GM21529 (cell line): ENCODE measurements around the gene WWOX.

Source experiments
- ATAC-seq: cut with Tn5 transposase; IDR thresholded peaks from one replicate; pipeline ENCODE4 v1.9.1; 2021; ENCODE audit not compliant: unreplicated experiment

WWOX gene

DNA sequence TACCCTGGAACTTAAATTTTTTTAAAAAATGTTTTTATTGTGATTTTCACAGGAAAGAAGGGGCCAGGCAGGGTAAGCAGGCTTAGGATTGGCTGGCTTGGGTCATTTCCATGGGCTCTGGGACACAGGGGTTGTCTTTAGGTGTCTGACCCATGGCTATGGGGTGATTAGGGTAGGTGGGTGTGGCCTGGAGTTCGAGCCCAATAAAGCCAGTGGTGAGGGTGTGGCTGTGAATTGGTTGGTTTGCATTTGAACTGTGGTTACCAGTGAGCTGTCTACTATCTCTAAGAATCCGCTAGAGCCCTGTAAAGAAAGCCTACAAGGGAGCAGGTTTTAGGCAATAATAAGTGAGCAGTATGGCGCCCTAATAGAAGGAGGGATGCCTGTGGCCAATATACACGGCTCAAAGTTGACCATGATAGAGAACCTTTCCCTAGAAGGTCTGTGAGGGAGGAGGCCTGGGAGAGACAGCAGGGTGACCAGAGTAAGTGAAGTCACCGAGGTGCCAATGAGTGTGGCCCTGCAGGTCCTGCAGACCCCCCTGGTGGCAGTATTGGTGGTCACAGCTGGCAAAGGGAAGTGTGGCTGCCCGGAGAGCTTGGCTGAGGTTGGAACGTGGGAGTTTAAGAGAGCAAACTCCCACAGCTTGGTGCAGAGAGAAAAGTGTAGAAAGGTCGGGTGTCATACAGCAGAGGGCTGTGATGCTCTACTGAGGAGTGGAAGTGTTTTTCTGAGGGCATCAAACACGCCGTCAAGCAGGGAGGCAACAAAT is 454.0 kb downstream of the WWOX start:
- ATAC-seq: no peak

DNA sequence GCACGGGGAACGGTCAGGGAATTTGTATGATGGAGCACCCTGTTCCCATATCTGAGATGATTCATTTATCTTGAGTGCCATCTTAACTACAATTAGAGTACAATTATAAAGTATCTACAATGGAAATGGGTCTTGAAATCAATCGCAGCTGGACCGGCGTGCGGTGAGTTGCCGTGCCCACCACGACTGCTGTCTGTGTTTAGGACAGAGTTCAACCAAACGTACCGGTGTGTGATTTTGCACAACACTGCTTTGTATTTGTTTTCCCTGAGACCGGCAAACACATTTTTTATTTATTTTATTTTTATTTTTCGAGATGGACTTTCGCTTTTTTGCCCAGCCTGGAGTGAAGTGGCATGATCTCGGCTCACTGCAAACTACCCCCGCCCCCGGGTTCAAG is 457.0 kb downstream of the WWOX start:
- no peak for ATAC-seq

DNA sequence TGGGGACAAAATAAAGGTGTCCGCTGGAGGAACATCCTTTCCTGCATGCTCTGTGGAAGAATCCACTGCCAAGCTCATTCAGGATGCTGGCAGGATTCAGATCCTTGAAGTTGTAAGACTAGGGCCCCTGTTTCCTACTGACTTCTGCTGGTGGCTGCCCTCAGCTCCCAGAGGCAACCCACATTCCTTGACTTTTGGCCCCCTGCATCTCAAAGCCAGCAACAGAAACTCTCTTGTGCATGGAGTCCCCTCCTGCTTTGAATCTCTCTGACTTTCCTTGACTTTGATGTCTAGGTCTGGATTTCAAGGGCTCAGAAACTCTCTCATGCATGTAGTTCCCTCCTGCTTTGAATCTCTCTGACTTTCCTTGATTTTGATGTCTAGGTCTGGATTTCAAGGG is 461.5 kb downstream of the WWOX start:
- ATAC-seq: no peak

DNA sequence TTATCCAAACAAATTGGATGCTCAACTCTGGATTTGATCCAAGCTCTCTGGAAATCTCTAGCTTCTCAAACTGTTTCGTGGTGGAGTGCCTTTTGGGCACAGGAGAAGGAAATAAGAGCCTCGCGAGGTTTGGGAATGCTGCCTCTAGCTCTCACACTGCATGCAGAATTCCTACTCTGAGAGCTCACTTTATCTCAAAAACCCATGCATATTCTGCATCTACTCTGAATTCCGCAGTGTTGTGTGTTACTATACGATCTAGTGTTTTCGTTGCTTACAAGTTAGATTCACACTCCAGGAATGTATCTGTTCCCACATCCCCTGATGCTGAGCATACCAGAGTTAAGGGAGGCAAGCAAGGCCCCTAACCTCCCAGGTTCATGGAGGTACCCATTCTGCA is 462.7 kb downstream of the WWOX start:
- ATAC-seq: no peak

DNA sequence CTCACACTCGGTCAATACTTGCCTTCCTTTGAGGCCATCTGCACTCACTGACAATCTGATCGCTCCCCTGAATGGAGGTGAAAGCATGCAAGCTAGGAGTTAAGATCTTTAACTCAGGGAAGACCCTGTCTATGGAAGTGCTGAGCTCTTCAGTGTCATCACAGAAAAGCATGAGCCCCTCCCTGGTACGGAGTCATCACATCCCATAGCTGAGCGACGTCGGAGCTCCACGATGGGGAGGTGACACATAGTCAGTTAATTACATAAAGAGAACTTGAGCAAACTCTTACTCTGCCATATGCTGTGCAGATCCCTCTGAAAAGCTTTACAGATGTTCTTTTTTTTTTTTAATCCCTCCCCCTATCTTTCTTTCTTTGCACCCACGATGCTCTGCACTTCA is 463.2 kb downstream of the WWOX start:
- no peak for ATAC-seq

DNA sequence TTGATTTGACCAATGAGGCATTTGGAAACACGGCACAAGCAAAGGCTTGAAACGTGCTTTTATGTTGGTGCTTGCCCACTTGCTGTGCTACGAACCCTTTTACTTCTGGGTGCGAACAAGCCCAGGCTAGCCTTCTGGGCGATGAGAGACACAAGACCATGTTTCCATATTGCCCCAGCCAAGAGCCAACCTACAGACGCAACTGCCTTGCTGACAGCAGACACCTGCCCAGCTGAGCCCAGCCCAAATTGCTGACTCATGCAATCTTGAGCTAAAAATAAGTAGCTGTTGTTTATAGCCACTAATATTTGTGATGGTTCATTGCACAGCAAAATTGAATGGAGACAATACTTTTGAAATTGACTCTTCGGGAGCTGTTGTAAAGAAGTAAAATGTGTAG is 464.5 kb downstream of the WWOX start:
- ATAC-seq: no peak

DNA sequence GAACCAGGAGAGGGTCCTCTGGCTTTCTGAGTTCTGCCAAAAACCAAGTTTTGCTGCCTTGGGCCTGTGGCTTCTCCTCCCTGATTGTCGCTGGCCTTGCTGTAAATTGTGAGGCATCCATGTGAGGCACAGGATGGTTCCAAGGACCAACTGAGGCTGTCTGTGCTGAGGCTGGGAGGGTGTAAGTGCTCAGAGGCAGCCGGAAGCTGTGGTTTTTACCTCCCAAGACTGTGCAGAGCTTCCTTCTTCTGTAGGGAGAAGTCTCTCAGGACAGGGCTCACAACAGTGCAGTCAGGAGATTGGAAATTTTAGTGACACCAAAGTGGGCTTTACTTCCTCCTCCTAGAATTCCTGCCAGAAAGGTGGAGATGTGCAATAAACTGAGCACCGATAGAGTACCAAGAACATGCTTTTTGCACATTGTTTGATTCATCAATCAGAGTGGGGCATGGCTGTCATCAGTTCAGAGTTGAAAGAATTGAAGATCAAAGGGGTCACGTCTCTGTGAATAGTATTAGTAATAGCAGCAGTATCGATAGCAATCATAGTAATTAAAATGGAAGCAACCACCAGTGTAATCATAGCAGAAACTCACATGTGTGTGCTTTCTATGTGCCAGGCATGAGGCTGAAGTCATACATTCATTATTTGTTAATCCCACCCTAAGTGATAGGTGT is 467.1 kb downstream of the WWOX start:
- no peak for ATAC-seq

DNA sequence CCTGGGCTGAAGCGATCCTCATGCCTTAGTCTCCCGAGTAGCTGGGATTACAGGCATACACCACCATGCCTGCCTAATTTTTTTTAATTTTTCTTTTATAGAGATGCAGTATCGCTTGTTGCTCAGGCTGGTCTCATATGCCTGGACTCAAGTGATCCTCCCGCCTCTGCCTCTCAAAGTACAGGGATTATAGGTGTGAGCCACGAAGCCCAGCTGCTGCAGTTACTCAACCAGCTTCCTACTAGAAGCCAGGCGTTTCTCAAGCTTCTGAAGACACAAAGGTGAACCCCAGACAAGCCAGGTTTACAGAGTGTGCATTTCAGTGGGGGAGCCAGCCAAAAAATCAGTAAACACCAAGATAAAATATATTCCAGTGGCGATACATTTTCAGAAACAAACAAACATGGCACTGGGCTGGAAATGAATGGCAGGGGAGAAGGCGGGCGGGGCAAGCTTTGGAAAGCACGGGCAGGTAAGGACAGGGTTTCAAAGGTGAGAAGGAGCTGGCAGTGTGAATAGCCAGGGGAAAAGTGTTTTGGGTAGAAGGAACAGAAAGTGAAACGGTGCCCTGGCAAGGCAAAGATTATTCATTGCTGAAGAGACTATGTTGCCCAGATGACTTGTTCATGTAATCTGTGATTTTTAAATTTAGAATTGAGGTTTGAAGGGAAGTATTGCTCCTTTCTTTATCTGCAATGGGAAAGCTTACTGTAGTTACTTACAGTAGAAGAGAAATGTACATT is 471.1 kb downstream of the WWOX start:
- no peak for ATAC-seq

DNA sequence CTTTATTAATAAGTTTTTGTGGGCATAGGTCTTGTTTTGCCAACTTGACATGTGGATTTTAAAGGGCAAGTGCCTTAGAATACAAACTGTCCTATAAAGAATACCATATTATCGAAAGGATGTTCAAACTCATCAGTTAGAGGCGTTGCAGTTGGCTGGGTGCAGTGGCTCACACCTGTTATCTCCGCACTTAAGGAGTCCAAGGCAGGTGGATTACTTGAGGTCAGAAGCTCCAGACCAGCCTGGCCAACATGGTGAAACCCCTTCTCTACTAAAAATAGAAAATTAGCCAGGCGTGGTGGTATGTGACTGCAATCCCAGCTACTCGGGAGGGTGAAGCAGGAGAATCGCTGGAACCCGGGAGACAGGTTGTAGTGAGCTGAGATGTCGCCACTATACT is 472.0 kb downstream of the WWOX start:
- no peak for ATAC-seq

DNA sequence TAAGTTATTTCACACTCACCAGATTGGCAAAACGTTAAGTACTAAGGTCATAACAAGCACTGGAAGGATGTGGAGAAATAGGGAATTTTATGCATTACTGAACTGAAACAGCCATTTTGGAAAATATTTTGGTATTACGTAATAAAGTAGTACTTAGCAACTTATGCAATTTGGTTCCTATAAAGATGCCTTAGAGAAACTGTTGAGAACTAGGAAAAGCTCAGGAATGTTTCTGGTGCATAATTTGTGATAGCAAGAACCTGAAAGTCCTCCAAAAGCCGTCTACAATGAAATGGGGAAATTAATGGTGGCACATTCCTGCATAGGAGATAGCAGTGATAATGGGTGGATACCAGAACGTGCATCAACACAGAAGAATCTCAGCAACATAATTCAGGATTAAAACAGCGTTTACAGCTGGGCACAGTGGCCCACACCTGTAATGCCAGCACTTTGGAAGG is 472.5 kb downstream of the WWOX start:
- no peak for ATAC-seq

DNA sequence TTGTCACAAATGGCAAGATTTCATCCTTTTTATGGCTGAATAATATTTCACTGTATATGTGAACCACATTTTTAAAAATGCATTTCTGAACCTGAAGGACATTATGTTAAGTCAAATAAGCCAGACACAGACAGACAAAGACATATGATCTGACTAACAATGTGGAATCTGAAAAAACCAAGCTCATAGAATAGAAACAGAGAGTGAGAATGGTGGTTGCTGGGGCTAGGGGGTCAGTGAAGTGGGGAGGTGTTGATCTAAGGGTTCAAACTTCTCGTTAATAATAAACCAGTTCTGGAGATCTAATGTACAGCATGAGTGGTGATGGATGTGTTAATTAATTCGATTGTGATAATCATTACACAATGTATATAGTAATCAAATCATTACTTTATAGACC is 475.1 kb downstream of the WWOX start:
- no peak for ATAC-seq

DNA sequence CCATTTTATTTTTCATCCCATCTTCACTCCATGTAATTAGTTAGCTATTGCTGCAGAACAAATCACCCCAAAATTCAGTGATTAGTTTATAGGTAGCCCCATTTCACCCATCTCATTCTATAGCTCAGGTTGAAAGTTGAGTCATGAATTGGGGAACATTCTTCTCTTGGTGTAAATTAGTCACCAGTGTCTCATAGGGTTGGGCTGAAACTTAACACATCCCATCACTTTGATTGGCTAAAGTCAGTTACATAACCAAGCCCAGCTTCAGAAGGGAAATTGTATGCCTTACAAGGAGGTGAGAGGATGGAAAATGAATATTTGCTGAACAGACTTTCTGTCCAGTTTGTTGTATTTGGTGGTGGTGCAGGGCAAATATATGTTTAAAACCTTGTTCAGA is 477.5 kb downstream of the WWOX start:
- ATAC-seq: no peak

DNA sequence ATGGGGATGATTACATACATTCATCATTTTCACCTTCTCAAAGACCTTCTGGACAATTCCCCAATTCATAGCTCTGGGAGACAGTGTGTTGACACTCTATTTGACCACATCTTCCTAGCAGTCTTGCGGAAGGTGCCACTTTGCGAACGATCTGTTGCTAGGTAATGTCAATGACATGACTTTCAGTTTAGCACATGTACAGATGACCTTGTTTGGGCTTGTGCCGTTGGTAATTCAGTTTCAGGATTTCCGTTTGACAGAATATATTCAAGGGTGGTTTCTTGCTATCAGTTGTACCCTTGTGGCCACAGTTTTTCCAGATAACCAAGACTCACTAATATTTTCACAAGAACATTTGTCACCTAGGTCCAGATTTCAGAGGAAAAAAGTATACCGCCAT is 478.2 kb downstream of the WWOX start:
- ATAC-seq: no peak

DNA sequence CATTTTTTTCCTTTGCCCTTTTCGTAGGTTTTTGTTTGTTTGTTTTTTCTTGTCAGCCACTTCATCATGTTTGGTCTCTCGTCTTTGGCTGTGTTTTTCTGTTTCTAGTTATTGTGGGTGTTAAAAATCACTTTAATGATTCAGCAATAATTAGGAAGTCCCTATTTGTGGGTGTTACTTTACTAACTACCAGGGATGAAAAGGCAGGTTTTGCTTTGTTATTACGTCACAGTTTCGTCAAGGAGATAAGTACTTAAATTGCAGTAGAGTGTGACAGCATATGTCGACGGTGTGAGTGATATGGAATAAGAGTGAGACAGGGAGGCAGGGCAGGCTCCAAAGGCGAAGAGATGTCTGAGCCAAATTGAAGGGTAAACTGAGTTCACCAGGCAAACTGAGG is 479.6 kb downstream of the WWOX start:
- ATAC-seq: no peak

DNA sequence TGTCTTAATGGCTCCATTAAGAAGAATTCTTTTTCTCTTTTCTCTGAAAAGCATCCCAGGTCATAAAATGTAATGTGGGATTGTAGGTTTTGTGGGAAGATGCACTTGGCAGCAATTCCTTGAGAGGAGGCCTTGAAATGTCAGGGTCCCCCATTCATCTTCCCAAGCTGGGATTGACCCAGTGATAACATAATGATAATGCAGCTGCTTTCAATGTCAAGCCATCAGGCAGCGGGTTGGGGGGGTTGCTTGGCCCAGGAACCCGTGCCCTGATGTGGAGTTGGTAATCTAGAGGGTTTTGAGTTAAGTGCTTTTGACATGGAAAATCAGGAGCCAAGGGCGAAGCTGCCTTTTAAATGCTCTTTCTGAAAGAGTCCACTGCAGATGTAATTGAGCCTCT is 484.0 kb downstream of the WWOX start:
- ATAC-seq: no peak

DNA sequence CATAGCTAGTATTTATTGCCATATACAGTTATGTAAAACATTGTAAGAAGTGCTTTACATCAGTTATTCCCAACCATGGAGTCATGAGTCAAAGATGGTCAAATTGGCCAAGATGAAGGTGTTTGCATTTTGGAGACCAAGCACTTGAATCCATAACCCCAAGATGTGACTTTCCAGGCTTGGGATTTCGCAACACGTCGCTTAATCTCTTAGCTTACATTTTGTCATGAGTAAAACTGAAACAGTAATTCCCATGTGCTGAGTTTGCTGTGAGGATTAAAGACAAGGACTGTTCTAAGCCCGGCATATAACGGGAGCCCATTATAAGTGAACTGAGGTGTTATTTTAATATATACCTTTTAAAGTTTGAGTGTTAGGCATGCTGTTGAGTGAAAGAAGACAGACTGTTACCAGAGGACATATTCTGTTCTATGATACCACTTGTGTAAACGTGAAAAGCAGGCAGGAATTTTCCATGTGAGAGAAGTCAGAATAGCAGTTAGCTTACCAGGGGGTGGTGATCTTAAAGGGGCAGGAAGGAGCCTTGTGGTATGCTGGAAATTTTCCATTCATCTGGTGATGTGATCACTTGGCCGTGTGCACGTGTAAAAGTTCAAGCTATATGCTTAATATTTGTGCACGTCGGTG is 484.9 kb downstream of the WWOX start:
- ATAC-seq: no peak

DNA sequence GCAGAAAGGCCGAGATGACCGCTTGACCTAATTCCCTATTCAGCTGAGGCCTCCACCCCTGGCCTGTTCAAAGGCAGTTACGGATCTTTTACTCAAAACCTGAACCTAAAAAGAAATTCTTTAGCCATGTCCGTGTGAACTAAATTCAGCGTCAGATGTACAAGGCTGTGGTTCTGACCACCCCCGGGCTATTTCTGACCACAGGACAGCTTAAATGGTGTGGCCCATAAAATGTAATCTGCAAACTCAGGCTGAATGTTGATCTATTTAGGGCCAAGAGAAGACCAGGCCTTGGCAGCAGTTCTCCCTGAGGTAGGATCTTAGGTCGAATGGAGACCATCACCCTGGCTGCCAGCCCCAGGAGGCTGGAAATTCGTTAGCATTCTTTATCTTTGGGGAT is 485.5 kb downstream of the WWOX start:
- no peak for ATAC-seq

DNA sequence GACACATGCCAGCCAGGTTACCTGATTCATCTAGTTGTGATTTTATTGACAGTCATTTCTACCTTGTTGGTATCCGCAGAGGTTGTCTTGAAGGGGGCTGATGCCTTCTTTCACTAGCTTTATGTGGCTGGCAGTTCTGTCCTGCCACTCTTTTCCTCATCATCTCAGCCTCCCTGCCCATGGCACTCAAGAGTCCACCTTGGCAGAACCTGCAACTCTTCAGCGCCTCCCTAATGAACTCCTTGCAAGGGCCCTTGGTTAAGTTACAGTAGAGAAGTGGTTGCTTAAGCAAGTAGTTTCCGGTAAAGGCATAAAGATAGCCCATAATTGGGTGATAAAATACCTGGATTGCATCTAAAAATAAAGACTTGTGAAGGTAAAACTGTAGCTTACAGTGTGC is 489.9 kb downstream of the WWOX start:
- no peak for ATAC-seq

DNA sequence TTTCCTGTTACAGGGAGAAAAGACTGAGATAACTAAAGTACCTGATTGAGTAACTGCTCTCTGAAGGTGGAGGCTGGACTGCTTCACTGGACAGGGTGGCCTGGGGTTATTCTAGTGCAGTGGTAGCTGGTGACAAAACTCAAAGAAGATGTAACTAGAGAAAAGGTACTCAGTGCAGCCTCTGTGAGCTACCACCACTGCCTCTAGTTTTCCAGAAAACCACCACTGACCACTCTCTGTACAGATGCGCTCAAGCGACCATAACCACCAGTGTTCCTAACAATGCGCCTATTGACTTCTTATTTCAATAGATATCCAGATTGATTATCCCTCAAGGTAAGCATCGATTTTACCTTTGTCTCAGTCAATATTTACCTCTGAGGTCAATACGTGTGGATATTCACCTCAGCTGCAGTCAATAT is 492.2 kb downstream of the WWOX start:
- ATAC-seq: no peak

DNA sequence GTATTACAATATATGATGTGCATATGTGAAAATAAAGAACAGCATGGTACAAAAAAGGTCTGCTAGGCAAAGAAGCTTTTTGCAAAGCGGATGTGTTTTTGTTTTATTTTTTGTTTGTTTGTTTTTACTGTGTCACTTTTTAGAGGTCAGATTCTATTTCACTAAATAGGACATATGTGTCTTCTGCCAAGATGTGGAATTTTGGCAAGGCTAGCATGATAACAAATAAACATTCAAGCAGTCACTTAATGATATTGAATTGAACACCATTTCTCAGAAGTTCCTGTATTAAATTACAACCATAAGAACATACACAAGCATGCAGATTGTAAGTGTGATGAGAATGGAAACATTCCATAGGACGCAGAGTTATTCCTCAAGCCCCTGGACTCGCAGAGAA is 492.7 kb downstream of the WWOX start:
- ATAC-seq: no peak

DNA sequence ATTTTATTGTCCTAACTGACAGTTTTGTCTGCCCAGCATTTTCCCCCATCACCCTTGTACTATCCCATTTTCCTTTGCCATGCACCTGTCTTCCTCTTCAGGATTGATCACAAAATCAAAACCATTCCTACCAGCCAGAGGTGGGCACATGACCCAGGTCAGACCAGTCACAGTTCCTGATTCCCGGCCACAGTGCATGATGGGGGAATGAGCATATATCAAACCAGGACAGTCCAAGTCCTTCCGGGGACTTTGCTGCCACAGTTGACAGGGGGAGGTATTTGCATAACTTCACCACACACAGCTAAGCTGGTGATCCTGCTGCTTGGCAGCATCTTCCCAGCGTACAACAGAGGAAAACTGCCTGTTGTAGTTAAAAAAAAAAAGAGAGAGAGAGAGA is 493.9 kb downstream of the WWOX start:
- no peak for ATAC-seq

DNA sequence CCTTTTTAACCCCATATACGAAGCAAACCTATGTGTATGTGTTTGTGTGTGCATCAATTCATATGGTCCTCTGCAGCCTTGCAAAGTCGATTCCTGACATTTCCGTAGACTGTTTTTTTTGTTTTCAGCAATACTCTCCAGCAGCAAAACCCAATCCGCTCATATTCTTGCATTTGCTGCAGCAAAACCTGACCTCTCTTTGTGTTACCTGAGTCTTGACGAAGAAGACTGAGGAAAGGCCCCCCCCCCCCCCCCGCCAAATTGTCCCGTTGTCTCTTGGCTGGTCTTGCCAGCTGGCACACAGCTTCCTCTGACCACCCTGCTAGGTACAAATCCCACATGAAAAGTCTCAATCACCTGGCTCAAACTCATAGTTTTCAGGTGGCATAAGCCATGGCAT is 494.7 kb downstream of the WWOX start:
- ATAC-seq: no peak
